K562 (cell line): ENCODE measurements around the gene NLGN3. TPM values are rescaled to one million over a fixed set of nuclear protein-coding genes. Genes with fewer than 3 reads are reported as not detected.

Experiments used
- CXXC5 ChIP-seq: fragments of 250-450 bp; sonication (Bioruptor Pico); IDR thresholded peaks from 2 replicates; pipeline ENCODE4 v1.8.0; 2022; ENCODE audit warnings: inconsistent platforms, mild to moderate bottlenecking, moderate library complexity
- DPF2 ChIP-seq: fragments of 450-650 bp; IDR thresholded peaks from 2 replicates; pipeline ENCODE4 v1.6.1; 2016
- E2F3 ChIP-seq: fragments of 250-450 bp; sonication (Bioruptor Pico); IDR thresholded peaks from 2 replicates; pipeline ENCODE4 v1.4.0; 2020; ENCODE audit warnings: mild to moderate bottlenecking
- EZH2 ChIP-seq: IDR thresholded peaks from 2 replicates; pipeline ENCODE4 v1.6.1; 2012; ENCODE audit warnings: low read depth, mild to moderate bottlenecking, inconsistent platforms, low read length, borderline replicate concordance
- GABPB2 ChIP-seq: fragments of 250-450 bp; sonication (Bioruptor Pico); conservative IDR thresholded peaks from 2 replicates; pipeline ENCODE4 v1.5.1; 2021; ENCODE audit warnings: mild to moderate bottlenecking
- JUNB ChIP-seq: fragments of 450-650 bp; formaldehyde crosslinking; conservative IDR thresholded peaks from 2 replicates; pipeline ENCODE4 v1.4.0; 2020; ENCODE audit warnings: mild to moderate bottlenecking
- LCOR ChIP-seq: sonication (generic); formaldehyde crosslinking; IDR thresholded peaks from 2 replicates; pipeline ENCODE4 v1.8.0; 2022; ENCODE audit warnings: mild to moderate bottlenecking, missing genetic modification reagents
- MYBL2 ChIP-seq, 2 experiments: fragments of 450-650 bp in 1 of 2; sonication (generic) in 1 of 2; formaldehyde crosslinking in 1 of 2; IDR thresholded peaks; 2 replicates each; pipeline versions ENCODE4 v1.6.1 to v1.8.1; 2017 to 2022; ENCODE audit warnings: borderline replicate concordance in 1 of 2, inconsistent platforms in 1 of 2, low read depth in 1 of 2, mild to moderate bottlenecking in 1 of 2, missing genetic modification reagents in 1 of 2, moderate library complexity in 1 of 2
- PBX2 ChIP-seq, 2 experiments: IDR thresholded peaks in 1 of 2; conservative IDR thresholded peaks in 1 of 2; 2 replicates each; pipeline ENCODE4 v1.6.1; 2016; ENCODE audit warnings: low read depth in 2 of 2, mild to moderate bottlenecking in 1 of 2, missing compliant biosample characterization in 1 of 2, missing genetic modification characterization in 1 of 2, moderate library complexity in 1 of 2
- POLR2H ChIP-seq: IDR thresholded peaks from 2 replicates; pipeline ENCODE4 v1.6.1; 2016; ENCODE audit warnings: missing genetic modification characterization, low read depth, mild to moderate bottlenecking, control low read depth, missing compliant biosample characterization, moderate library complexity
- PTRF ChIP-seq: fragments of 450-650 bp; IDR thresholded peaks from 2 replicates; pipeline ENCODE4 v1.6.1; 2016; ENCODE audit warnings: mild to moderate bottlenecking, missing genetic modification characterization, missing compliant biosample characterization
- SIN3A ChIP-seq, 2 experiments: fragments of 150-350 bp in 1 of 2; IDR thresholded peaks; 2 replicates each; pipeline ENCODE4 v1.6.1; 2011 to 2016; ENCODE audit warnings: borderline replicate concordance in 2 of 2, low read depth in 2 of 2, low read length in 2 of 2, mild to moderate bottlenecking in 2 of 2, moderate library complexity in 2 of 2; ENCODE audit not compliant: control insufficient read depth in 1 of 2
- SRSF1 ChIP-seq: fragments of 200-400 bp; formaldehyde crosslinking; IDR thresholded peaks from 2 replicates; pipeline ENCODE4 v1.6.1; 2017; ENCODE audit warnings: mild to moderate bottlenecking, low read depth, low read length, moderate library complexity
- XRCC4 ChIP-seq: IDR thresholded peaks from one replicate; pipeline ENCODE4 v1.6.1; 2011; ENCODE audit not compliant: insufficient read depth, insufficient read length; ENCODE audit errors: extremely low read depth
- polyA plus RNA-seq, 8 experiments: library from polyadenylated mRNA; depleted of rRNA in 4 of 8; stranded (reverse) in 5 of 8; unstranded in 3 of 8; fragments of >200 nt; fragmentation: Nextera tagmentation in 2 of 8; fragmentation: Illumina TruSeq in 1 of 8; extraction: Ambion mirVana in 2 of 8; extraction: Trizol in 1 of 8; gene quantifications; 2 replicates each; pipeline versions ENCODE4 v1.2.1 to v1.2.3, GENCODE V29; 2011 to 2014; ENCODE audit warnings: inconsistent platforms in 1 of 8, missing spikeins in 1 of 8
- total RNA-seq, 7 experiments: library from RNA; depleted of rRNA in 6 of 7; stranded (reverse); fragments of >200 nt in 6 of 7; fragmentation: Illumina TruSeq in 2 of 7; extraction: Trizol in 2 of 7; gene quantifications; 2 replicates each; pipeline versions ENCODE4 v1.2.1 to v1.2.3, GENCODE V29; 2011 to 2021; ENCODE audit warnings: low replicate concordance in 1 of 7
- TF ChIP-seq, protein P1 (sequence below): fragments of 450-650 bp; formaldehyde crosslinking; IDR thresholded peaks from 2 replicates; pipeline ENCODE4 v1.4.0; 2020; ENCODE audit warnings: mild to moderate bottlenecking

The NLGN3 gene
- total and polyA plus RNA-seq, 9 of the 15 experiments (the other 6 are each of a cell fraction or from before 2014, with no cell fraction given), result 0.03 to 0.86 (median 0.25) TPM

GRCh38 chrX:71181910-71182799, 37.5 kb downstream of the NLGN3 start (continued):
- no peak for TF ChIP-seq EZH2
- no peak for TF ChIP-seq PTRF
- no peak for TF ChIP-seq E2F3 (CRISPR knock-in tag)
- no peak for TF ChIP-seq GABPB2 (CRISPR knock-in tag)
- TF ChIP-seq SIN3A (IDR thresholded peaks at IDR 0.05; ENCODE audit: borderline replicate concordance in 2 of 2, control insufficient read depth in 1 of 2, low read depth in 2 of 2, low read length in 2 of 2), result no peak
- peak; percentile 95 for TF ChIP-seq POLR2H (tag)
- TF ChIP-seq DPF2, result peak; percentile 75
- peak; percentile 95 for TF ChIP-seq MYBL2 (IDR thresholded peaks at IDR 0.05; ENCODE audit: low read depth)
- TF ChIP-seq MYBL2 (CRISPR knock-in tag; IDR thresholded peaks at IDR 0.05; ENCODE audit: borderline replicate concordance), result no peak
- peak; percentile 79 for TF ChIP-seq JUNB
- no peak for TF ChIP-seq SRSF1
- peak; percentile 56; the same call in 1 of the 2 replicates for TF ChIP-seq LCOR (CRISPR knock-in tag)
- peak; percentile 80 for TF ChIP-seq PBX2 (CRISPR knock-in tag; IDR thresholded peaks at IDR 0.05; ENCODE audit: low read depth)
- TF ChIP-seq PBX2 (tag; conservative IDR thresholded peaks at IDR 0.05; ENCODE audit: low read depth), result peak; percentile 97
- peak; percentile 39 for TF ChIP-seq CXXC5 (CRISPR knock-in tag)
- TF ChIP-seq, protein P1, sequence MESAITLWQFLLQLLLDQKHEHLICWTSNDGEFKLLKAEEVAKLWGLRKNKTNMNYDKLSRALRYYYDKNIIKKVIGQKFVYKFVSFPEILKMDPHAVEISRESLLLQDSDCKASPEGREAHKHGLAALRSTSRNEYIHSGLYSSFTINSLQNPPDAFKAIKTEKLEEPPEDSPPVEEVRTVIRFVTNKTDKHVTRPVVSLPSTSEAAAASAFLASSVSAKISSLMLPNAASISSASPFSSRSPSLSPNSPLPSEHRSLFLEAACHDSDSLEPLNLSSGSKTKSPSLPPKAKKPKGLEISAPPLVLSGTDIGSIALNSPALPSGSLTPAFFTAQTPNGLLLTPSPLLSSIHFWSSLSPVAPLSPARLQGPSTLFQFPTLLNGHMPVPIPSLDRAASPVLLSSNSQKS (CRISPR knock-in tag), result no peak
- TF ChIP-seq XRCC4, result no peak
